Lower leg skin (tissue), 3 donors: ENCODE results near the gene TAF3.

Experiments used
- CTCF ChIP-seq, 3 donors: fragments of 450-650 bp; IDR thresholded peaks; one replicate each; pipeline ENCODE4 v1.5.1; 2016; ENCODE audit warnings: antibody characterized with exemption in 3 of 3, mild to moderate bottlenecking in 3 of 3, moderate library complexity in 2 of 3
- POLR2A ChIP-seq, 2 donors: fragments of 450-650 bp; IDR thresholded peaks; one replicate each; pipeline ENCODE4 v1.6.1; 2016 to 2017; ENCODE audit warnings: antibody characterized with exemption in 2 of 2, mild to moderate bottlenecking in 1 of 2, moderate library complexity in 1 of 2

GRCh38 chr10:7776777-7777176, 41.5 kb upstream of the TAF3 start:
- no peak for TF ChIP-seq POLR2A (IDR thresholded peaks at IDR 0.05)
- no peak for TF ChIP-seq CTCF (IDR thresholded peaks at IDR 0.05)
